BLaER1 treated with 17β-estradiol and CSF1 and Interleukin-3, amounts not matched to agents 10 nM and 100 nM (cell line): Measurements from ENCODE around the gene PPHLN1.

Experiments used
- H3K27ac ChIP-seq, 11 experiments: shearing (Covaris generic); formaldehyde crosslinking; 2 replicates each; pipeline ENCODE4 v1.8.1; 2022
- H3K27me3 ChIP-seq, 11 experiments: shearing (Covaris generic); formaldehyde crosslinking; 2 replicates each; pipeline ENCODE4 v1.8.1; 2022
- H3K36me3 ChIP-seq, 11 experiments: shearing (Covaris generic); formaldehyde crosslinking; 2 replicates each; pipeline ENCODE4 v1.8.1; 2022
- H3K4me1 ChIP-seq, 10 experiments: shearing (Covaris generic); formaldehyde crosslinking; 2 replicates each; pipeline ENCODE4 v1.8.1; 2022
- H3K4me2 ChIP-seq, 11 experiments: shearing (Covaris generic); formaldehyde crosslinking; 2 replicates each; pipeline ENCODE4 v1.8.1; 2022
- H3K4me3 ChIP-seq, 10 experiments: shearing (Covaris generic); formaldehyde crosslinking; 2 replicates each; pipeline ENCODE4 v1.8.1; 2022
- H3K9ac ChIP-seq, 11 experiments: shearing (Covaris generic); formaldehyde crosslinking; 2 replicates each; pipeline ENCODE4 v1.8.1; 2022
- H3K9me3 ChIP-seq, 11 experiments: shearing (Covaris generic); formaldehyde crosslinking; replicated peaks in 1 of 11; 2 replicates each; pipeline ENCODE4 v1.8.1; 2022
- H4K20me1 ChIP-seq, 11 experiments: shearing (Covaris generic); formaldehyde crosslinking; 2 replicates each; pipeline ENCODE4 v1.8.1; 2022
- Cebpa-rat ChIP-seq, 11 experiments: shearing (Covaris generic); IDR thresholded peaks; 2 replicates each; pipeline ENCODE4 v1.8.1; 2022

PPHLN1 gene

DNA sequence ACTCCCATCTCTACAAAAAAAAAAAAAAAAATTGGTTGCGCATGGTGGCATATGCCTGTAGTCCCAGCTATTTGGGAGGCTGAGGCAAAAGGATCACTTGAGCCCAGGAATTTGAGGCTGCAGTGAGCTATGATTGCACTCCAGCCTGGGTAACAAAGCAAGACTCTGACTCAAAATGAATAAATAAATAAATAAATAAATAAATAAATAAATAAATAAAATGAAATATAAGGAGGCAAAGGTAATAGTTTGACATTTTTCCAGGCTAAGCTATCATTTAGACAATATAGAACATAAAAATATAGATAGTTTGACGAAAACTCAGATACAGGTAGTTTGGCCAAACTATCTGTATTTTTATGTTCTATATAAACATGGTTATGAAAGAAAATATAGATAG is 40.5 kb upstream of the PPHLN1 start:
- H3K4me3 ChIP-seq, result no peak overlapping the region
- H3K9ac ChIP-seq, result no peak overlapping the region
- H3K27me3 ChIP-seq, result no peaks in the 10 kb centered on the region
- H4K20me1 ChIP-seq, result no peaks in the 10 kb centered on the region
- H3K36me3 ChIP-seq, result no peaks in the 10 kb centered on the region
- TF ChIP-seq Cebpa-rat (IDR thresholded peaks at IDR 0.05), result no peak
- peaks cover 0 to 20% (median 8%) of the 10 kb centered on the region in 10 experiments; a peak in 13 of 20 replicates for H3K4me1 ChIP-seq
- H3K9me3 ChIP-seq, result no peaks in the 10 kb centered on the region
- H3K27ac ChIP-seq, result no peak overlapping the region
- H3K4me2 ChIP-seq, result no peak overlapping the region

DNA sequence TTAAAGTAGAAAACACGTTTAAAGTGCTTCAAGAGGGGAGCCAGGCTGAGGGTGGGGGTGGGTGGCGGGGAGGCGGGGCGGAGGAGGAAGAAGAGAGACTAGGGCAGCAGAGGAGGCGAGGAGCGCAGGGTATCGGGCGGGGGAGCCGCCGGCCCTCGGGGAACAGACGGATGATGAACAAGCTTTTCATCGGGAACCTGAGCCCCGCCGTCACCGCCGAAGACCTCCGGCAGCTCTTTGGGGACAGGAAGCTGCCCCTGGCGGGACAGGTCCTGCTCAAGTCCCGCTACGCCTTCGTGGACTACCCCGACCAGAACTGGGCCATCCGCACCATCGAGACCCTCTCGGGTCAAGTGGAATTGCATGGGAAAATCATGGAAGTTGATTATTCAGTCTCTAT is 39.2 kb upstream of the PPHLN1 start:
- H3K4me3 ChIP-seq, result no peak overlapping the region
- no peaks in the 10 kb centered on the region for H4K20me1 ChIP-seq
- H3K36me3 ChIP-seq, result no peaks in the 10 kb centered on the region
- no peak overlapping the region for H3K4me2 ChIP-seq
- TF ChIP-seq Cebpa-rat (IDR thresholded peaks at IDR 0.05), result no peak
- H3K4me1 ChIP-seq, result peaks cover 0 to 20% (median 8%) of the 10 kb centered on the region in 10 experiments; a peak in 13 of 20 replicates
- H3K27me3 ChIP-seq, result no peaks in the 10 kb centered on the region
- no peak overlapping the region for H3K27ac ChIP-seq
- H3K9me3 ChIP-seq, result no peaks in the 10 kb centered on the region
- no peak overlapping the region for H3K9ac ChIP-seq

DNA sequence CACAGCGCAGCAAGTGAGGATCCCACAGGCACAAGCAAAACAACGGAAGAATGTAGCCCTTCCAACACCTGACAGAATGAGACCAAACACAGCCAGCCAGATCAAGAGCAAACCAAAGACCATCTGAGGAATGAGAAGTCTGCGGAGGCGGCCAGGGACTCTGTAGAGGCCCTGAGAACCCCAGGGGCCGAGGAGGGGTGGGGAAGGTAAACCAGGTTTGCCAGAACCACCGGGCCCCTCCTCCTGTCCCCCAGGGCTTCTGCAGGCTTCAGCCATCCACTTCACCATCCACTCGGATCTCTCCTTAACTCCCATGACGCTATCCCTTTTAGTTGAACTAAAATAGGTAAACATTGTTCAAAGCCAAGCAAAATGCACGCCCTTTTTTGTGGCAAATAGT is 37.4 kb upstream of the PPHLN1 start:
- Histone ChIP-seq H3K36me3 (no peaks in the 10 kb centered on the region), H3K27ac (no peak overlapping the region), H4K20me1 (no peaks in the 10 kb centered on the region), H3K4me3 (no peak overlapping the region), H3K9me3 (no peaks in the 10 kb centered on the region), H3K4me1 (peaks cover 0 to 16% (median 7%) of the 10 kb centered on the region in 10 experiments; a peak in 11 of 20 replicates), H3K9ac (no peak overlapping the region), H3K4me2 (no peak overlapping the region), H3K27me3 (no peaks in the 10 kb centered on the region)
- no peak for TF ChIP-seq Cebpa-rat (IDR thresholded peaks at IDR 0.05)

DNA sequence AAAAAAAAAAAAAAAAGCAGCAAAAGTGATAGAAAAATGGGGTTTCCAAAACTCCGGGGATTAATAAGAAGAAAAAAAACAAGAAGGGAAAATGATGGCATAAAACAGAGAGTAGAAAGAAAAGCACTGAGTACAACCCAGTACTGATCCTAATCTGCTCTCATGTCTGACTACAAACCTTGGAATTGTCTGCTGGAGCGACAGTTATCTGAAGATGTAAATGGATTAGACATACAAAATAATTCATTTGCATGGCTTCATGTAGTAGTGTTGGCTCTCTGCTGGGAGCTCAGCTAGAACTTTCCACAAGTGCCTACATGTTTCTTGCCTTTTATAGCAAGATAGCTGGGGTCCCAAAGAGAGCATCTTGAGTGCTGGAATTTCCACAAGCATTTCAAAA is 34.3 kb upstream of the PPHLN1 start:
- H3K4me2 ChIP-seq, result no peak overlapping the region
- H4K20me1 ChIP-seq, result no peaks in the 10 kb centered on the region
- no peak overlapping the region for H3K9ac ChIP-seq
- no peak overlapping the region for H3K4me3 ChIP-seq
- H3K27me3 ChIP-seq, result no peaks in the 10 kb centered on the region
- no peaks in the 10 kb centered on the region for H3K36me3 ChIP-seq
- H3K27ac ChIP-seq, result no peak overlapping the region
- H3K4me1 ChIP-seq, result no peaks in the 10 kb centered on the region
- no peaks in the 10 kb centered on the region; a peak in 2 of 22 replicates for H3K9me3 ChIP-seq
- TF ChIP-seq Cebpa-rat (IDR thresholded peaks at IDR 0.05), result no peak

DNA sequence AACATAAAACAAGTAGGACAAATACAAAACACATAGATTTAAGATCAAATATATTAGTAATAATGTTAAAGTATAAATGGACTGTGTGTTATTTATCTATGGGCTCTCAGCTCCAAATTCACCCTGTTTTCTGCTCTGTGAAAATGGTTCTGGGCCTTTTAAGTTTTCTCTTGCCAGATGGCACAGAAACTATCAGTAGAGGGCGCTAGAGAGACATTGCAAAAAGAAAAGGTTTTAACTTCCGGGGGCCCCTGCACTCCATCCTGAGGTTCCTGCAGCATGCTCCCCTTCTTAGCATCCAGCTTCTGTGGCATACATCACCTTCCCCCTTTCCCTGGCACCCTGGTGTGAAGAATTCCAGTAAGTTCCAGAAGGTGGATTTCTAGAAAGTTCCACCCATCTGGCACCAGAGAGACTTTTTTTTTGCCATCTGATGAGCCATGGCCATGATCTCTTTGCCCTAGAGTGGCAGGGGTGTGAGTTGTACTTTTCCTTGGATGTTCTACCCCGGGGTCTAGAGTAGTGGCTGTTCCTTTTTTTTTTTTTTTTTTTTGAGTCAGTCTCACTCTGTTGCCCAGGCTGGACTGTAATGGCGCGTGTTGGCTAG is 29.4 kb upstream of the PPHLN1 start:
- no peaks in the 10 kb centered on the region for H3K36me3 ChIP-seq
- H3K27ac ChIP-seq, result no peak overlapping the region
- H3K27me3 ChIP-seq, result no peaks in the 10 kb centered on the region
- H3K4me2 ChIP-seq, result no peak overlapping the region
- H4K20me1 ChIP-seq, result no peaks in the 10 kb centered on the region
- no peak for TF ChIP-seq Cebpa-rat (IDR thresholded peaks at IDR 0.05)
- H3K9ac ChIP-seq, result no peak overlapping the region
- no peaks in the 10 kb centered on the region; a peak in 2 of 22 replicates for H3K9me3 ChIP-seq
- H3K4me3 ChIP-seq, result no peak overlapping the region
- peaks cover 0 to 13% (median 0%) of the 10 kb centered on the region in 10 experiments; a peak in 4 of 20 replicates for H3K4me1 ChIP-seq

DNA sequence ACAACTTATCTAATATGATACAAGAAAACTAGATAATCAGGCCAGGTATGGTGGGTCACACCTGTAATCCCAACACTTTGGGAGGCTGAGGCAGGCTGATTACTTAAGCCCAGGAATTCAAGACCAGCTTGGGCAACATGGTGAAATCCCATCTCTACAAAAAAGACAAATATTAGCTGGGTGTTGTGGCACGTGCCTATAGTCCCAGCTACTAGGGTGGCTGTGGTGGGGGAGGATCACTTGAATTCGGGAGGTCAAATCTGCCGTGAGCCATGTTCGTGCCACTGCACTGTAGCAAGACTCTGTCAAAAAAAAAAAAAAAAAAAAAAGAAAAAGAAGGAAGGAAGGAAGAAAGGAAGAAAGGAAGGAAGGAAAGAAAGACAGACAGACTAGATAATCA is 27.1 kb upstream of the PPHLN1 start:
- Histone ChIP-seq H3K4me1 (peaks cover 0 to 13% (median 0%) of the 10 kb centered on the region in 10 experiments; a peak in 4 of 20 replicates), H4K20me1 (no peaks in the 10 kb centered on the region), H3K36me3 (no peaks in the 10 kb centered on the region), H3K27me3 (no peaks in the 10 kb centered on the region), H3K9ac (no peak overlapping the region), H3K4me2 (0 out of 22 replicates have a peak overlapping the region, but pooled peaks of 1 of the 11 experiments have one; percentile 10), H3K9me3 (no peaks in the 10 kb centered on the region; a peak in 2 of 22 replicates), H3K4me3 (no peak overlapping the region), H3K27ac (no peak overlapping the region)
- no peak for TF ChIP-seq Cebpa-rat (IDR thresholded peaks at IDR 0.05)

DNA sequence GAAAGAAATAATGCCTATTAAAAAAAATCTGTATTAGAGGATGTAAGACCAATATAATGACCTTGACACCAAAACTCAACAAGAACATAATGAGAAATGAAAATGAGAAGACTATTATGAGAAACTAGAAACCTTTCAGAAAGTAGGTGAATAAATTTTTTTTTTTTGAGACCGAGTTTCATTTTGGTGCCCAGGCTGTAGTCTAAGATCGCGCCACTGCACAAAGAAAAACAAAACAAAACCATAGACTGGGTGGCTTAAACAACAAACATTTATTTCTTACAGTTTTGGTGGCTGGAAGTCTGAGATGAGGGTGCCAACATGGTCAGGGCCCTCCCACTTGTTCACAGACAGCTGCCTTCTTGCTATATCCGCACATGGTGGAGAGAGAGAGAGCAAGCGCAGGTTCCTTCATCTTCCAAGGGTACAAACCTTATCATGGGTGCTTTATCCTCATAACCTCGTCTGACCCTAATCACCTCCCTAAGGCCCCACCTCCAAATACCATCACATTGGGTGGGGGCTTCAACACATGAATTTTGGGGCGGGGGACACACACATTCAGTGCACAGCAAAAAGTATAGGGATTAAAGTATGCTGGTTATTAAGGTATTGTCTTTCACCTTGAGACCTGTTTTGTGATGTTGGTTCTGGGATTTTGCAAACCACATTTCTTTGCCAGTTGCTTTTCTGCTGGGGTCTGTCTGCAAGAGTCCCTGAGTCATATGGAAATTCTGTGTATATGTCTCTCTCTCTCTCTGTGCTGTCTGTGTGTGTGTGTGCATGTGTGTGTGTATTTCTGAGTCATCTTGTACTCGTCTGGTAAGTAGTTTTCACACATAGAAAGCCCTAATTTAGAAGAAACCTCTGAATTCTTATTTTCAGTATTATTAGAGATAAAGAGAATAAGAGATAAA is 26.3 kb upstream of the PPHLN1 start:
- Histone ChIP-seq H4K20me1 (no peaks in the 10 kb centered on the region), H3K27me3 (no peaks in the 10 kb centered on the region), H3K4me1 (peaks cover 0 to 13% (median 0%) of the 10 kb centered on the region in 10 experiments; a peak in 4 of 20 replicates), H3K36me3 (no peaks in the 10 kb centered on the region), H3K4me2 (no peak overlapping the region), H3K27ac (no peak overlapping the region), H3K4me3 (no peak overlapping the region), H3K9ac (no peak overlapping the region), H3K9me3 (no peaks in the 10 kb centered on the region; a peak in 2 of 22 replicates)
- no peak for TF ChIP-seq Cebpa-rat (IDR thresholded peaks at IDR 0.05)

DNA sequence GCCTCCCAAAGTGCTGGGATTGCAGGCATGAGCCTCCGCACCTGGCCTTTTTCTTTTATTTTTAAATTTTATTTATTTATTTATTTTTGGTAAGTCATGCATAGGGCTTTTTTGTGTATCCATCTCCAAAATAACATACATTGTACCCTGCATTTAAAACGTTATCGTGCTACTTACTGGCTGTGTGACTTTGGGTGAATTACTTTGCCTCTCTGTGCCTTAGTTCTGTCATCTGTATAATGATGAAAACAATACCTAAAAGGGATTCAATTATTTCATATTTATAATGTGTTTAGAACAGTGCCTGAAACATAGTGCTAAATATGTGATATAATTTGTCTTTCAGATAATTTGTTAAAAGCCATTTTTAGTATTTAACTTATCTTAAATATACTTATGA is 19.7 kb upstream of the PPHLN1 start:
- Histone ChIP-seq H3K4me1 (no peaks in the 10 kb centered on the region), H3K4me3 (no peak overlapping the region), H3K9ac (no peak overlapping the region), H3K9me3 (no peaks in the 10 kb centered on the region), H3K36me3 (peaks cover 0 to 10% (median 0%) of the 10 kb centered on the region in 11 experiments; a peak in 6 of 22 replicates), H3K4me2 (no peak overlapping the region), H3K27me3 (no peaks in the 10 kb centered on the region), H3K27ac (no peak overlapping the region), H4K20me1 (no peaks in the 10 kb centered on the region)
- no peak for TF ChIP-seq Cebpa-rat (IDR thresholded peaks at IDR 0.05)

DNA sequence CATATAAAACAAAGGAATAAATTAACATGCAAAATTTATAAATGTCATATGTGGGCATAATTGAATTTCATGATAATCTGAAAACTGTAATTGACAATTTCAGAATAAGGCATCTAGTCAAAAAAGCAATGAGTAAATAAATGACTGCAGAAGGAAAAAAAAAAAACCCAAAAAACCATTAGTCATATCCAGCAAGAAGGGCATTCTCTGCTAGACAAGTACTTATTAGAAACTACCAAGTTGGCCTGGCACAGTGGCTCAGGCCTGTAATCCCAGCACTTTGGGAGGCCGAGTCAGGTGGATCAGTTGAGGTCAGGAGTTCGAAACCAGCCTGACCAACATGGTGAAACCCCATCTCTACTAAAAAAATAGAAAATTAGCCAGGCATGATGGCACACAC is 17.6 kb upstream of the PPHLN1 start:
- no peak for TF ChIP-seq Cebpa-rat (IDR thresholded peaks at IDR 0.05)
- Histone ChIP-seq H4K20me1 (no peaks in the 10 kb centered on the region), H3K9ac (no peak overlapping the region), H3K36me3 (peaks cover under 1 to 29% (median 14%) of the 10 kb centered on the region in 11 experiments), H3K4me3 (no peak overlapping the region), H3K4me2 (no peak overlapping the region), H3K4me1 (no peaks in the 10 kb centered on the region), H3K27me3 (no peaks in the 10 kb centered on the region), H3K9me3 (no peaks in the 10 kb centered on the region), H3K27ac (no peak overlapping the region)
